K562 (cell line): ENCODE measurements around the gene GP1BB. TPM values are rescaled to one million over a fixed set of nuclear protein-coding genes. Genes with fewer than 3 reads are reported as not detected.

Experiments used
- ATF3 ChIP-seq, 2 experiments: fragments of 450-650 bp in 1 of 2; sonication (generic) in 1 of 2; formaldehyde crosslinking in 1 of 2; IDR thresholded peaks in 1 of 2; conservative IDR thresholded peaks in 1 of 2; 2 replicates each; pipeline versions ENCODE4 v1.6.1 to v1.8.1; 2016 to 2023; ENCODE audit warnings: mild to moderate bottlenecking in 2 of 2, moderate library complexity in 2 of 2, inconsistent platforms in 1 of 2, missing genetic modification reagents in 1 of 2
- CHD4 ChIP-seq: fragments of 200-600 bp; sonication (generic); IDR thresholded peaks from 3 replicates; pipeline ENCODE4 v1.6.1; 2012; ENCODE audit warnings: low read depth, mild to moderate bottlenecking, mixed read lengths, low read length, inconsistent platforms; ENCODE audit not compliant: insufficient read depth, insufficient replicate concordance, poor library complexity, severe bottlenecking
- CREB3 ChIP-seq: fragments of 450-650 bp; conservative IDR thresholded peaks from 2 replicates; pipeline ENCODE4 v1.6.1; 2016; ENCODE audit warnings: missing genetic modification characterization, low read depth, mild to moderate bottlenecking, missing compliant biosample characterization, moderate library complexity
- DIDO1 ChIP-seq: fragments of 450-650 bp; IDR thresholded peaks from 2 replicates; pipeline ENCODE4 v1.6.1; 2016; ENCODE audit warnings: low read depth, missing biosample characterization, missing genetic modification characterization
- DPF2 ChIP-seq: fragments of 450-650 bp; IDR thresholded peaks from 2 replicates; pipeline ENCODE4 v1.6.1; 2016
- HDGF ChIP-seq: fragments of 450-650 bp; IDR thresholded peaks from 2 replicates; pipeline ENCODE4 v1.6.1; 2016
- LCOR ChIP-seq: sonication (generic); formaldehyde crosslinking; IDR thresholded peaks from 2 replicates; pipeline ENCODE4 v1.8.0; 2022; ENCODE audit warnings: mild to moderate bottlenecking, missing genetic modification reagents
- MCM5 ChIP-seq: fragments of 450-650 bp; IDR thresholded peaks from 2 replicates; pipeline ENCODE4 v1.6.1; 2016; ENCODE audit warnings: low read depth
- MLLT1 ChIP-seq, 2 experiments: fragments of 450-650 bp; IDR thresholded peaks; 2 replicates each; pipeline ENCODE4 v1.6.1; 2016
- PBX2 ChIP-seq, 2 experiments: IDR thresholded peaks in 1 of 2; conservative IDR thresholded peaks in 1 of 2; 2 replicates each; pipeline ENCODE4 v1.6.1; 2016; ENCODE audit warnings: low read depth in 2 of 2, mild to moderate bottlenecking in 1 of 2, missing compliant biosample characterization in 1 of 2, missing genetic modification characterization in 1 of 2, moderate library complexity in 1 of 2
- ZEB2 ChIP-seq: fragments of 450-650 bp; IDR thresholded peaks from 2 replicates; pipeline ENCODE4 v1.6.1; 2016
- ZMIZ1 ChIP-seq, 2 experiments: fragments of 150-350 bp in 1 of 2; IDR thresholded peaks; 2 replicates each; pipeline ENCODE4 v1.6.1; 2012 to 2016; ENCODE audit warnings: low read depth in 2 of 2, low read length in 2 of 2, mild to moderate bottlenecking in 1 of 2, moderate library complexity in 1 of 2
- polyA plus RNA-seq, 8 experiments: library from polyadenylated mRNA; depleted of rRNA in 4 of 8; stranded (reverse) in 5 of 8; unstranded in 3 of 8; fragments of >200 nt; fragmentation: Nextera tagmentation in 2 of 8; fragmentation: Illumina TruSeq in 1 of 8; extraction: Ambion mirVana in 2 of 8; extraction: Trizol in 1 of 8; gene quantifications; 2 replicates each; pipeline versions ENCODE4 v1.2.1 to v1.2.3, GENCODE V29; 2011 to 2014; ENCODE audit warnings: inconsistent platforms in 1 of 8, missing spikeins in 1 of 8
- total RNA-seq, 7 experiments: library from RNA; depleted of rRNA in 6 of 7; stranded (reverse); fragments of >200 nt in 6 of 7; fragmentation: Illumina TruSeq in 2 of 7; extraction: Trizol in 2 of 7; gene quantifications; 2 replicates each; pipeline versions ENCODE4 v1.2.1 to v1.2.3, GENCODE V29; 2011 to 2021; ENCODE audit warnings: low replicate concordance in 1 of 7

Gene GP1BB
- total and polyA plus RNA-seq, 9 of the 15 experiments (the other 6 are each of a cell fraction or from before 2014, with no cell fraction given), result 0.69 to 162 (median 2.8) TPM

GRCh38 chr22:19756288-19757128, 33.2 kb downstream of the GP1BB start (continued):
- TF ChIP-seq ATF3 (IDR thresholded peaks at IDR 0.05) (no peak), ATF3 (CRISPR knock-in tag; conservative IDR thresholded peaks at IDR 0.05) (0 out of 2 replicates have a peak, but pooled peaks have one; percentile 23), HDGF (peak; percentile 84; the same call in 1 of the 2 replicates), PBX2 (CRISPR knock-in tag; IDR thresholded peaks at IDR 0.05; ENCODE audit: low read depth) (0 out of 2 replicates have a peak, but pooled peaks have one; percentile 17), PBX2 (tag; conservative IDR thresholded peaks at IDR 0.05; ENCODE audit: low read depth) (no peak), CREB3 (tag) (no peak), DPF2 (peak; percentile 56; the same call in 1 of the 2 replicates), MLLT1 (IDR thresholded peaks at IDR 0.05) (peak in 1 of 2 experiments; percentile 61; a peak in 1 of 4 replicates), DIDO1 (tag) (no peak), CHD4 (peak; percentile 66), ZMIZ1 (IDR thresholded peaks at IDR 0.05; ENCODE audit: low read depth in 2 of 2, low read length in 2 of 2) (peak; percentile 44 to 55; a peak in 2 of 4 replicates), ZEB2 (peak; percentile 91), LCOR (CRISPR knock-in tag) (no peak), MCM5 (no peak)
